ENCODE results near the gene EBI3.
"Not testable (repeated sequence)": the region's sequence is repeated elsewhere in the genome, so short reads cannot be mapped to it uniquely, and the experiment has no call there.

GRCh38 chr19:4286141-4286540, 56.8 kb downstream of the EBI3 start:
- TF ChIP-seq CTCF, POLR2A (IDR thresholded peaks at IDR 0.05): not testable (repeated sequence)

Data from heart left ventricle (tissue), 13 donors.